A549 (cell line): Measurements from ENCODE around the gene UMODL1.

ENCODE experiments used
- CHD2 ChIP-seq: fragments of 150-350 bp; IDR thresholded peaks from 2 replicates; pipeline ENCODE4 v1.6.1; 2014; ENCODE audit warnings: low read length; ENCODE audit not compliant: partially characterized antibody
- CTCF ChIP-seq: fragments of >200 bp; sonication (Bioruptor Twin); formaldehyde crosslinking; IDR thresholded peaks from 3 replicates; pipeline ENCODE4 v1.5.1; 2016
- EP300 ChIP-seq, 2 experiments: fragments of >200 bp; sonication (Bioruptor Twin); formaldehyde crosslinking; IDR thresholded peaks; 2 replicates in 1 of 2; 3 replicates in 1 of 2; pipeline ENCODE4 v1.6.1; 2016 to 2017
- HOXA7 ChIP-seq: fragments of 250-450 bp; sonication (Bioruptor Pico); IDR thresholded peaks from 2 replicates; pipeline ENCODE4 v1.5.0; 2020; ENCODE audit warnings: mild to moderate bottlenecking, moderate library complexity
- KDM5A ChIP-seq: fragments of 200-600 bp; sonication (generic); IDR thresholded peaks from 2 replicates; pipeline ENCODE4 v1.6.1; 2016; ENCODE audit warnings: antibody characterized with exemption, mild to moderate bottlenecking
- POLR2A ChIP-seq: IDR thresholded peaks from 2 replicates; pipeline ENCODE4 v1.6.1; 2012; ENCODE audit warnings: mild to moderate bottlenecking, low read length
- RAD21 ChIP-seq, 2 experiments: fragments of >200 bp in 1 of 2; sonication (Bioruptor Twin) in 1 of 2; formaldehyde crosslinking in 1 of 2; IDR thresholded peaks in 1 of 2; conservative IDR thresholded peaks in 1 of 2; 2 replicates in 1 of 2; 3 replicates in 1 of 2; pipeline ENCODE4 v1.6.1; 2012 to 2018; ENCODE audit warnings: inconsistent platforms in 1 of 2
- RNF2 ChIP-seq: fragments of 200-600 bp; sonication (generic); IDR thresholded peaks from 2 replicates; pipeline ENCODE4 v1.6.1; 2016; ENCODE audit warnings: low read depth, mild to moderate bottlenecking, antibody characterized with exemption, moderate library complexity, borderline replicate concordance
- TF ChIP-seq, protein P1 (sequence below): fragments of 200-600 bp; sonication (generic); IDR thresholded peaks from 2 replicates; pipeline ENCODE4 v1.6.1; 2016; ENCODE audit warnings: antibody characterized with exemption, mild to moderate bottlenecking, moderate library complexity

DNA sequence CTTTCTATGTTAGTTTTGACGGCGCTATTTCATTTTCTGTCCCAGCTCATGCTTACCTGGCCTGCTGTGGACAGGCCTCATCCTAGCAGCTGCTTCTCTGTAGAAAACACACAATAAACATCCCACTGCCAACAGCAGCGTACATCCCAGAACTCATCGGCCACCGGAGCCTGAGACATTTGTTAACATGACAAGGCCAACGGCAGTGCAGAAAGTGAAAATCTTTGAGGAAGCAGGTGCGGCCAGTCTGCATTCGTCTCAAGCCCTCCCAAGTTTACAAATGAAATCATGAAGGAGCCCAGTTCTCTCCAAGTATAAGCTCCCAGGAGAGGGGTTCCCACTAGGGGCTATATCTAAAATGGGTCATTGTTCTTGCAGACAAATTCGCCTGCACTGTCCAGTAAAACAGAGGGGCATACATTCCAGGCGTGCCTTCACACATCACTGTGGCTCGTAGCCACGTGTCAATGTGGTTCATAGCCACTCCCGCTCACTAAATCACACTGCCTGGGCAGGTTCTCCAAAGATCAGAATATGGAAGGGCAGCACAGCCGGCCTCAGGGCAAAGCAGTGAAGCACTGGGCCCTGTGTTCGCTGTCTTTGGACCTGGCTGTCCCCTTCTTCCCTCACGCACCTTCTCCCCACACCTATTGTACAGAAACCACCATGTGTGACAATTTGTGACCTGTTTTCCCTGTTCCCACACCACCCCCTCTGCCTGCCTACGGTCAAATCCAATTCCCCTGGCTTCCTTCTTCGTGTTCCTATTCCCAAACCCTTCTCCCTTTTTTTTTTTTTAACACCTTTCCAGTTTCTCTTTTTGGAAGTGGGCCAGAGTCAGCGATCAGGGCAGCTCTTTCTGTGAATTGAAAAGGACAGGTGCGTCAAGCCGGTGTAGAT is 120.8 kb downstream of the UMODL1 start:
- TF ChIP-seq CTCF (no peak), HOXA7 (CRISPR knock-in tag) (no peak), RAD21 (conservative IDR thresholded peaks at IDR 0.05 in 1 of 2, IDR thresholded peaks at IDR 0.05 in 1 of 2) (no peak), KDM5A (no peak), POLR2A (no peak), EP300 (IDR thresholded peaks at IDR 0.05) (no peak), CHD2 (no peak), RNF2 (no peak)
- TF ChIP-seq, protein P1, sequence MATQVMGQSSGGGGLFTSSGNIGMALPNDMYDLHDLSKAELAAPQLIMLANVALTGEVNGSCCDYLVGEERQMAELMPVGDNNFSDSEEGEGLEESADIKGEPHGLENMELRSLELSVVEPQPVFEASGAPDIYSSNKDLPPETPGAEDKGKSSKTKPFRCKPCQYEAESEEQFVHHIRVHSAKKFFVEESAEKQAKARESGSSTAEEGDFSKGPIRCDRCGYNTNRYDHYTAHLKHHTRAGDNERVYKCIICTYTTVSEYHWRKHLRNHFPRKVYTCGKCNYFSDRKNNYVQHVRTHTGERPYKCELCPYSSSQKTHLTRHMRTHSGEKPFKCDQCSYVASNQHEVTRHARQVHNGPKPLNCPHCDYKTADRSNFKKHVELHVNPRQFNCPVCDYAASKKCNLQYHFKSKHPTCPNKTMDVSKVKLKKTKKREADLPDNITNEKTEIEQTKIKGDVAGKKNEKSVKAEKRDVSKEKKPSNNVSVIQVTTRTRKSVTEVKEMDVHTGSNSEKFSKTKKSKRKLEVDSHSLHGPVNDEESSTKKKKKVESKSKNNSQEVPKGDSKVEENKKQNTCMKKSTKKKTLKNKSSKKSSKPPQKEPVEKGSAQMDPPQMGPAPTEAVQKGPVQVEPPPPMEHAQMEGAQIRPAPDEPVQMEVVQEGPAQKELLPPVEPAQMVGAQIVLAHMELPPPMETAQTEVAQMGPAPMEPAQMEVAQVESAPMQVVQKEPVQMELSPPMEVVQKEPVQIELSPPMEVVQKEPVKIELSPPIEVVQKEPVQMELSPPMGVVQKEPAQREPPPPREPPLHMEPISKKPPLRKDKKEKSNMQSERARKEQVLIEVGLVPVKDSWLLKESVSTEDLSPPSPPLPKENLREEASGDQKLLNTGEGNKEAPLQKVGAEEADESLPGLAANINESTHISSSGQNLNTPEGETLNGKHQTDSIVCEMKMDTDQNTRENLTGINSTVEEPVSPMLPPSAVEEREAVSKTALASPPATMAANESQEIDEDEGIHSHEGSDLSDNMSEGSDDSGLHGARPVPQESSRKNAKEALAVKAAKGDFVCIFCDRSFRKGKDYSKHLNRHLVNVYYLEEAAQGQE, result no peak
